Parathyroid adenoma (tissue), 2 donors: ENCODE measurements around the gene CACNA1D.

Source experiments
- H2AFZ ChIP-seq: fragments of 300-600 bp; sonication (generic); one replicate; pipeline ENCODE4 v1.7.0; 2017; ENCODE audit warnings: antibody characterized with exemption, mild to moderate bottlenecking
- H3K27ac ChIP-seq: fragments of 300-600 bp; sonication (generic); one replicate; pipeline ENCODE4 v1.7.0; 2017
- H3K27me3 ChIP-seq: fragments of 300-600 bp; sonication (generic); one replicate; pipeline ENCODE4 v1.7.0; 2017; ENCODE audit warnings: low read length; ENCODE audit not compliant: control insufficient read depth, insufficient read depth
- H3K36me3 ChIP-seq: fragments of 300-600 bp; sonication (generic); one replicate; pipeline ENCODE4 v1.7.0; 2017; ENCODE audit warnings: low read length; ENCODE audit not compliant: control insufficient read depth, insufficient read depth
- H3K4me1 ChIP-seq: fragments of 300-600 bp; sonication (generic); one replicate; pipeline ENCODE4 v1.7.0; 2017; ENCODE audit warnings: control low read depth
- H3K4me2 ChIP-seq: fragments of 300-600 bp; sonication (generic); one replicate; pipeline ENCODE4 v1.7.0; 2017; ENCODE audit warnings: low read length
- H3K4me3 ChIP-seq: fragments of 300-600 bp; sonication (generic); one replicate; pipeline ENCODE4 v1.7.0; 2017; ENCODE audit warnings: low read depth, low read length
- H3K79me2 ChIP-seq: fragments of 300-600 bp; sonication (generic); one replicate; pipeline ENCODE4 v1.7.0; 2017; ENCODE audit warnings: control low read depth
- H3K9ac ChIP-seq: fragments of 300-600 bp; sonication (generic); one replicate; pipeline ENCODE4 v1.7.0; 2017; ENCODE audit warnings: mild to moderate bottlenecking
- H3K9me3 ChIP-seq: fragments of 300-600 bp; sonication (generic); one replicate; pipeline ENCODE4 v1.7.0; 2017; ENCODE audit warnings: low read length; ENCODE audit not compliant: control insufficient read depth
- TF ChIP-seq, protein P1 (sequence below): fragments of 300-600 bp; sonication (generic); IDR thresholded peaks from one replicate; pipeline ENCODE4 v1.7.0; 2017; ENCODE audit warnings: antibody characterized with exemption, mild to moderate bottlenecking
- donor health status: primary hyperparathyroidism.

Gene CACNA1D

DNA sequence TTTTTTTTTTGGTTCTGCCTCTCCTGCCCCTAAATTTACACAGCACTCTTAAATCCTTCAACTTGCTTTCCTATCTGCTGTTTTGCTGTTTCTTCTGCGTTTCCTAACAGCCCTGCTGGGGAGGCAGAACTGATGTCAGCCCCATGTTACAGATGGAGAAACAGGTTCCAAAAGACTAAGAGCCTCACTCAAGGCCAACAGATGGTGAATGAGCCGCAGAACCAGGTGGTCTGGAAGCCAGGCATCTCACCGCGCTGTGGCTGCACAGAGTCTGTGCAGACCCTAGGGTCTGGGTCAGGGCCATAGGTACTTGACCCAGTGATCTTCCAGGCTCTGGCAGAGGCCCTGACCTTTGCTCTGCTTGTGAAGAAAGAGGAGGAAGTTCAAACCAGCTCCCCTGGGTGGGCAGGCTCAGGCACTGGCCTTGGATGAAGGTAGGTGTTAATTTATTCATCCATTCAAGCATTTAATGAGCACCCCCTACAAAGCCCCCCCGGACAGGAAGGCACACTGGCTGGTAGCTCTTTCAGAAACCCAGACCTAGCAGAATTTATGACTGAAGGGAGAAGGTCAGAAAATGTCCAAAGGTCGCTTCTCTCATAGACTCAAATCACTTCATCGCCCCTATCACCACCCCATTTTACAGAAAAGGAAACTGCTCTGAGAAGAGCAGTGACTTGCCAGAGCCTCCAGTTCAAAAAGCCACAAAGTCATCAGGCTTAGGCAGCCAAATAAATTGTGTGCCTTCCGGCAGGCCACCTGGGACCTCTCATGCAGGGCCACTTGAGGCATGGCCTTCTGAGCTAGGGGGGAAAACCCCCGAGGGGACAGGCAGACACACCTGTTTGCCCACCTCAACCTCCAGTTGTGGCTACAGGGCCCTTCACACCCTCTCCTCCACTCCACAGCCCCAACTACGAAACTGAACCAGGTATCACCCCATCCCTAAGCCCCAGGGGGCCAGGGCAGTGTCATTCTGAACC, 349.1 kb downstream of the CACNA1D start:
- Histone ChIP-seq H3K27me3 (no peaks in the 10 kb centered on the region), H3K36me3 (no peaks in the 10 kb centered on the region), H3K4me1 (peaks cover 16% of the 10 kb centered on the region), H2AFZ (peak overlapping the region; percentile 28), H3K9ac (no peak overlapping the region), H3K27ac (peak overlapping the region; percentile 53), H3K9me3 (no peaks in the 10 kb centered on the region), H3K4me2 (no peak overlapping the region), H3K4me3 (no peak overlapping the region), H3K79me2 (no peaks in the 10 kb centered on the region)
- TF ChIP-seq, protein P1, sequence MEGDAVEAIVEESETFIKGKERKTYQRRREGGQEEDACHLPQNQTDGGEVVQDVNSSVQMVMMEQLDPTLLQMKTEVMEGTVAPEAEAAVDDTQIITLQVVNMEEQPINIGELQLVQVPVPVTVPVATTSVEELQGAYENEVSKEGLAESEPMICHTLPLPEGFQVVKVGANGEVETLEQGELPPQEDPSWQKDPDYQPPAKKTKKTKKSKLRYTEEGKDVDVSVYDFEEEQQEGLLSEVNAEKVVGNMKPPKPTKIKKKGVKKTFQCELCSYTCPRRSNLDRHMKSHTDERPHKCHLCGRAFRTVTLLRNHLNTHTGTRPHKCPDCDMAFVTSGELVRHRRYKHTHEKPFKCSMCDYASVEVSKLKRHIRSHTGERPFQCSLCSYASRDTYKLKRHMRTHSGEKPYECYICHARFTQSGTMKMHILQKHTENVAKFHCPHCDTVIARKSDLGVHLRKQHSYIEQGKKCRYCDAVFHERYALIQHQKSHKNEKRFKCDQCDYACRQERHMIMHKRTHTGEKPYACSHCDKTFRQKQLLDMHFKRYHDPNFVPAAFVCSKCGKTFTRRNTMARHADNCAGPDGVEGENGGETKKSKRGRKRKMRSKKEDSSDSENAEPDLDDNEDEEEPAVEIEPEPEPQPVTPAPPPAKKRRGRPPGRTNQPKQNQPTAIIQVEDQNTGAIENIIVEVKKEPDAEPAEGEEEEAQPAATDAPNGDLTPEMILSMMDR, result no peak

DNA sequence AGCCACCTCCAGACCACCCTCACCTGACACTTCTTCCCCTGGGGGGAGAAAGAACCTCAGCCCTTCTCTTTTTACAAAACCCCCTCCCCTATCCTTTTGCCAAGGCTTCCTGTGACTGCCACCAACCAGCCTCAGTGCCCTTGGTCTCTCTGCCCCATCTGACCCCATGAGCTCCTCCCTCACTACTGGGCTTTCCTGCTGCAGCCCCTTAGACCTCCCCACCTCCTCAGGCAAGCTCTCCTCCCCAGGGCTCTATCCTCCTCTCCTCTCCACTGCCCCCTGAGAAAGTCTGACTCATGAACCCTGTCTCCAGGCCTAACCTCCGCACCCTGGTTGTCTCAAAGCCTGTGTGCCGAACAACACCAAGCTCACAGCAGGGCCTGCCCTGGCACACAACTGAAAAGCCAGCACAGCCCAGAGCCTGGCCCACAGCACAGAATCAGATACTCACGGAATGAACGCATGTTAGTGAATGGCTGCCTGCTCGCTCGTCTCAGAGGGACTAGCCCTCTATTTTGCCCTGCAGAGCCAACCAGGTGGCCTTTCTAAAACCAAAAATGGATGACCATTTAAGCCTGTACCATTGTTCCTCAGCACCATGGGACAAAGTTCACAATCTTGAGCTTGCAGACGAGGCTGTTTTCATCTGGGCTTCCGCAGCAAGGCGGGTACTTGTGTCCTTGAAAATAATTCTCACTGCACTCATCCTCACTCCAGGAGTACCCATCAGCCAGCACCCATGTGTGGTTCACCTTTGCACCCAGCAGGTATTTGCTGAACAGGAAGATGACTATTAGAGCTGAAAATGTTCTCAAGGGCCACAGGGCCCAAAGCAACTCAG, 350.1 kb downstream of the CACNA1D start:
- Histone ChIP-seq H3K4me1 (peaks cover 16% of the 10 kb centered on the region), H3K27ac (peak overlapping the region; percentile 73), H2AFZ (peak overlapping the region; percentile 90), H3K4me2 (no peak overlapping the region), H3K9ac (no peak overlapping the region), H3K9me3 (no peaks in the 10 kb centered on the region), H3K36me3 (no peaks in the 10 kb centered on the region), H3K4me3 (no peak overlapping the region), H3K27me3 (no peaks in the 10 kb centered on the region), H3K79me2 (no peaks in the 10 kb centered on the region)
- TF ChIP-seq, protein P1, result no peak

GRCh38 chr3:53845103-53845880, 350.9 kb downstream of the CACNA1D start:
- peak overlapping the region; percentile 86 for H3K4me2 ChIP-seq
- no peaks in the 10 kb centered on the region for H3K9me3 ChIP-seq
- H3K4me1 ChIP-seq, result peaks cover 16% of the 10 kb centered on the region
- no peaks in the 10 kb centered on the region for H3K27me3 ChIP-seq
- TF ChIP-seq, protein P1, result peak; percentile 46
- H2AFZ ChIP-seq, result peak overlapping the region; percentile 90
- peak overlapping the region; percentile 79 for H3K9ac ChIP-seq
- peak overlapping the region; percentile 73 for H3K27ac ChIP-seq
- no peaks in the 10 kb centered on the region for H3K36me3 ChIP-seq
- H3K4me3 ChIP-seq, result peak overlapping the region; percentile 65
- H3K79me2 ChIP-seq, result no peaks in the 10 kb centered on the region

DNA sequence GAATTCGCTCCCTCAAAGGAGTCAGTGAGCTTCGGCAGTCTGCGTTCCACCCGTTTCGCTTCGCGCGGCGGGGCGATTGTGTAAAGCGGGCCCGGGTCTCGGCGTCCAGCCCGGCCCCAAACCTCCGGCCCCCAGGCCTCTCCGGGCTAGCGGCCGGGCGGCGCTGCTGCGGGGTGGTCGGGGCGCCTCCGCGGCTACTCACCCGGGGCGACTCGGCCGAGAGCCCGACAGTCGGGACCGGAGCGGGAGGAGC, 351.4 kb downstream of the CACNA1D start:
- TF ChIP-seq, protein P1, result no peak
- Histone ChIP-seq H3K79me2 (no peaks in the 10 kb centered on the region), H3K4me2 (peak overlapping the region; percentile 86), H3K9ac (peak overlapping the region; percentile 79), H3K4me3 (peak overlapping the region; percentile 65), H3K27ac (peak overlapping the region; percentile 73), H2AFZ (peak overlapping the region; percentile 90), H3K4me1 (peaks cover 16% of the 10 kb centered on the region), H3K36me3 (no peaks in the 10 kb centered on the region), H3K9me3 (no peaks in the 10 kb centered on the region), H3K27me3 (no peaks in the 10 kb centered on the region)
